Gastrocnemius medialis (tissue), 4 donors: ENCODE measurements around the gene RPS6KA1.

Experiments
- POLR2A ChIP-seq, 2 donors: fragments of 450-650 bp; IDR thresholded peaks; one replicate each; pipeline ENCODE4 v1.6.1; 2017; ENCODE audit warnings: antibody characterized with exemption in 2 of 2, mild to moderate bottlenecking in 2 of 2, moderate library complexity in 2 of 2
- TF ChIP-seq, protein P1 (sequence below), 5 experiments: fragments of 450-650 bp in 3 of 5; fragments of 200-600 bp in 2 of 5; sonication (generic) in 2 of 5; IDR thresholded peaks in 4 of 5; conservative IDR thresholded peaks in 1 of 5; 1 replicate in 4 of 5; 2 replicates in 1 of 5; pipeline ENCODE4 v1.5.1; 2016 to 2019; ENCODE audit warnings: antibody characterized with exemption in 5 of 5, mild to moderate bottlenecking in 3 of 5, moderate library complexity in 3 of 5

GRCh38 chr1:26518355-26518754 is 11.2 kb upstream of the RPS6KA1 start:
- TF ChIP-seq, protein P1, sequence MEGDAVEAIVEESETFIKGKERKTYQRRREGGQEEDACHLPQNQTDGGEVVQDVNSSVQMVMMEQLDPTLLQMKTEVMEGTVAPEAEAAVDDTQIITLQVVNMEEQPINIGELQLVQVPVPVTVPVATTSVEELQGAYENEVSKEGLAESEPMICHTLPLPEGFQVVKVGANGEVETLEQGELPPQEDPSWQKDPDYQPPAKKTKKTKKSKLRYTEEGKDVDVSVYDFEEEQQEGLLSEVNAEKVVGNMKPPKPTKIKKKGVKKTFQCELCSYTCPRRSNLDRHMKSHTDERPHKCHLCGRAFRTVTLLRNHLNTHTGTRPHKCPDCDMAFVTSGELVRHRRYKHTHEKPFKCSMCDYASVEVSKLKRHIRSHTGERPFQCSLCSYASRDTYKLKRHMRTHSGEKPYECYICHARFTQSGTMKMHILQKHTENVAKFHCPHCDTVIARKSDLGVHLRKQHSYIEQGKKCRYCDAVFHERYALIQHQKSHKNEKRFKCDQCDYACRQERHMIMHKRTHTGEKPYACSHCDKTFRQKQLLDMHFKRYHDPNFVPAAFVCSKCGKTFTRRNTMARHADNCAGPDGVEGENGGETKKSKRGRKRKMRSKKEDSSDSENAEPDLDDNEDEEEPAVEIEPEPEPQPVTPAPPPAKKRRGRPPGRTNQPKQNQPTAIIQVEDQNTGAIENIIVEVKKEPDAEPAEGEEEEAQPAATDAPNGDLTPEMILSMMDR (IDR thresholded peaks at IDR 0.05 in 4 of 5, conservative IDR thresholded peaks at IDR 0.05 in 1 of 5), result no peak
- TF ChIP-seq POLR2A (IDR thresholded peaks at IDR 0.05), result no peak
